Mammary epithelial cell (primary cell): ENCODE measurements around the gene SCAI.

ENCODE experiments used
- EZH2 ChIP-seq: IDR thresholded peaks from 2 replicates; pipeline ENCODE4 v1.6.1; 2012; ENCODE audit warnings: low read length, inconsistent platforms, borderline replicate concordance
- TF ChIP-seq, protein P1 (sequence below), 2 donors: IDR thresholded peaks in 1 of 2; conservative IDR thresholded peaks in 1 of 2; 2 replicates each; pipeline ENCODE4 v1.5.1; 2011 to 2012; ENCODE audit warnings: inconsistent platforms in 2 of 2, low read length in 2 of 2, mild to moderate bottlenecking in 2 of 2, control low read depth in 1 of 2, low read depth in 1 of 2; ENCODE audit not compliant: insufficient read depth in 1 of 2; ENCODE audit errors: extremely low read depth in 1 of 2

DNA sequence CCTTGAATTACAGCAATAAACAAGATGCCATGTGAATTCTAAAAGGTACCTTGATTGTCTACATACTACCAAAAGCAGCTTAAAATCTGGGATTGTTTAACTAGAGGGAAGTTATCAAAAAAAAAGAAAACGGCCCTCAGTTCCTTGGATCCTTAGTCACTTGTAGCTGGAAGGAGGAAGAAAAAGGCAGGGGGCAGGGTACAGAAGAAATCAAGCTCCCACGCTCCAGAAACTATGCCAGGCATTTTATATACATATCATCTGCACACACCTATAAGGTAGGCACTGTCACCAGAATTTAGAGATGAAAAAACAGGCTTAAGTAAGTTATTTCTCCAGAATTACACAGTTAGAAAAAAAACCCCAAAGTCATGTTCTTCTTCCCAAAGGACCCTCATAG, 63.4 kb downstream of the SCAI start:
- TF ChIP-seq, protein P1, sequence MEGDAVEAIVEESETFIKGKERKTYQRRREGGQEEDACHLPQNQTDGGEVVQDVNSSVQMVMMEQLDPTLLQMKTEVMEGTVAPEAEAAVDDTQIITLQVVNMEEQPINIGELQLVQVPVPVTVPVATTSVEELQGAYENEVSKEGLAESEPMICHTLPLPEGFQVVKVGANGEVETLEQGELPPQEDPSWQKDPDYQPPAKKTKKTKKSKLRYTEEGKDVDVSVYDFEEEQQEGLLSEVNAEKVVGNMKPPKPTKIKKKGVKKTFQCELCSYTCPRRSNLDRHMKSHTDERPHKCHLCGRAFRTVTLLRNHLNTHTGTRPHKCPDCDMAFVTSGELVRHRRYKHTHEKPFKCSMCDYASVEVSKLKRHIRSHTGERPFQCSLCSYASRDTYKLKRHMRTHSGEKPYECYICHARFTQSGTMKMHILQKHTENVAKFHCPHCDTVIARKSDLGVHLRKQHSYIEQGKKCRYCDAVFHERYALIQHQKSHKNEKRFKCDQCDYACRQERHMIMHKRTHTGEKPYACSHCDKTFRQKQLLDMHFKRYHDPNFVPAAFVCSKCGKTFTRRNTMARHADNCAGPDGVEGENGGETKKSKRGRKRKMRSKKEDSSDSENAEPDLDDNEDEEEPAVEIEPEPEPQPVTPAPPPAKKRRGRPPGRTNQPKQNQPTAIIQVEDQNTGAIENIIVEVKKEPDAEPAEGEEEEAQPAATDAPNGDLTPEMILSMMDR (conservative IDR thresholded peaks at IDR 0.05 in 1 of 2, IDR thresholded peaks at IDR 0.05 in 1 of 2; ENCODE audit: extremely low read depth in 1 of 2, insufficient read depth in 1 of 2, low read depth in 1 of 2, low read length in 2 of 2), result no peak
- no peak for TF ChIP-seq EZH2
